GM19324 (cell line): Measurements from ENCODE around the gene CAD.
"Not testable (repeated sequence)": the region's sequence is repeated elsewhere in the genome, so short reads cannot be mapped to it uniquely, and the experiment has no call there.

ENCODE experiments used
- ATAC-seq: cut with Tn5 transposase; IDR thresholded peaks from one replicate; pipeline ENCODE4 v1.9.1; 2021; ENCODE audit warnings: mild to moderate bottlenecking, moderate library complexity; ENCODE audit not compliant: unreplicated experiment, low FRiP score

Gene CAD

DNA sequence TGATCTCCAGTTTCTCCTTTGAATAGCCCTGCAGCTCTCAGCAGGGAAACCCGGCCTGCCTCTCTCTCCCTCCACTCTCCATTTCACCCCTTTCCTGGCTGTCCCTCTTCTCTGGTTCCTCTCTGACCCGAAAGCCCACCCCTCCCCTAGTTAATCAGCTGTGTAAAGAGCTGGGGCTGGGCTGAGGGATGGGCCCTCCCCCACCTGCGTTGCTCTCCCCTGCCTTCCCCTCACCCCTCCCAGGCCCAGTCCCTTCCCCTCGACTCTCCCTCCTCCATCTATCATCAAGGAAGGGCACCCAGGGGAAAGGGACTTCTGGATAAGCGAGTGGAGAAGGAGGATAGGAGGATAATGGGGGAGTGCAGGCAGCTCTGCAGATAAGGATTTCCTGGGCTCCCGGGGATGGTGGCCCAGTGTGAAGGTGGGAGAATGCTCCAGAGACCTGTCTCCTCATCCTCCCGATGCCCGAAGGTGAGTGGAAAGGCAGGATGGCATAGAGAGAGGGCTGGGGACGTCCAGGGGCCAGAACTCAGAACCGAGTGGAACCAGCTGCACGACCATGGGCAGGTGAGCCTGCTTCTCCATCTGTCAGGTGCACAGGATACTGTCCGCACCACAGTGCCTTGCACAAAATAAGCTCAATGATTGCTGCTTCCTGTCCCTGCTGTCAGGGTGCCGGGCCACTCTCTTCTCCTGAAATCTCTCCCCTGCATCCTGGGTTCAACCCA lies 33.6 kb downstream of the CAD start:
- no peak for ATAC-seq

DNA sequence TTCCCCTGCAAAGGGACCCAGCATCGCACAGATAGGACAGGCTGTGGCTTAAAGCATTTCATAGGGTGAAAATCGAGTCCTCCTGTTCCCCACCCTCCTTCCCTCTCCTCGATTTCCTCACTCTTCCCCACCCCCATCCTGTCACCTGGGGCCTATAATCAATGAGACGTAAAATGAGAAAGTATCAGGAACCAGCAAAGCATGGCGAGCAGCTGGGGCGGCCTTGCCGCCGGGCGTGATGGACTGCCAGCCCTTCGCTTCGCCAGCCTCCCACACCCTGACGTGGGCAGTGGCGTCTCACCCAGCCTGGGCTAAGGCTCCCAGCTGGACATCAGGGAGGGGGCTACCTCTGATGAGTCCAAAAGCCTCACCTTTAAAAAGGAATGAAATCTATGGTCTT lies 34.6 kb downstream of the CAD start:
- ATAC-seq, result no peak

DNA sequence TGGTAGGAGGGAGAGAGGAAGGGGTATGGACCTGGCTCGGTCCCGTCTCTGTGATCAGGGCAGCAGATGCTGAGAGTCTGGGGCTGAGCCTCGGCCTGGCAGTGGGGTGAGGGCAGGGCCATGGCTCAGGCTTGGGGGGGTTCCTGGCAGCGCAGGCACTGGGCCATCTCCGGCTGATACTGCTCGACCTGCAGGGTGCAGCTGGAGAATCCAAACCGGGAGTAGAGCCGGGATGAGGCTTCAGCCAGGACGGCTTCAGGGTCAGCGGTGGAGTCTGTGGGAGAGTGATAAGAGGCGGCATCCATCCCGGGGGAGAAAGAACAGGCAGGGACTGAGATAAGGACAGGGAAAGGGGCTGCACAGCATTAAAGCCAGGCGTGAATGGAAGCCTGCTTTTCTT lies 38.0 kb downstream of the CAD start:
- no peak for ATAC-seq

GRCh38 chr2:27255660-27256059 lies 38.5 kb downstream of the CAD start:
- no peak for ATAC-seq

GRCh38 chr2:27256855-27257454 lies 39.8 kb downstream of the CAD start:
- no peak for ATAC-seq

GRCh38 chr2:27258051-27258450 lies 40.9 kb downstream of the CAD start:
- no peak for ATAC-seq

DNA sequence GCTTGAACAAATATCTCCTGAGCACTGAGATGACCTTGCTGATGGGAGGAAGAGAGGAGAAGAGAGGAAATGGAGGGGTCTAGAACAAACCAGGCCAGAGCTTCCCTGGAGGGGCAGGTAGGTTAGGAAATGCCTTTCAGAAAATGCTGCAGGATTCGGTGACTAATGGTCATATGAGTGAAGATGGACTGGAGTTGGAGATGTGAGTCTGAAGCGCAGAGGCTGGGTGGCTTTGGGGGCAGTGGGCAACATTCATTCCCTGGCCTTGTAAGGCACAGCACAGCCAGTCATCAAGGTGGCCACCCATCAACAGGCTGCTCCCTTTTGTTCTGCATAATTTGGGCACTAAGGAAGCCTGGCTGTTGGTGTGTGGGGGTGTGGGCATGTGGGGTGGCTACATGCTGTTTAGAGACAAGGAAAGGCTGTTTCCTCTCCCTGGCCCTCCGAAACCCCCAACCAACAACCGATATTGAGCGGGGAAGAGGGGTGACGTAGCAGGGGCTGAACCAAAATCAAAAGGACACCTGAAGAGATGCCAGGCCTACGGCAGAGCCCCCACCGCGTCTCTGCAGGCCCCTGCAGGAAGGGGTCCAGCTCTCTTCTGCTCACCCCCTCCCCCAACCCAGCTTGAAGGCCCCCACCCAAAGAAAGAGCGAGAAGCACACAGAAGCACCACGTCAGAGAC lies 44.2 kb downstream of the CAD start:
- no peak for ATAC-seq

GRCh38 chr2:27261926-27262298 lies 44.7 kb downstream of the CAD start:
- no peak for ATAC-seq

DNA sequence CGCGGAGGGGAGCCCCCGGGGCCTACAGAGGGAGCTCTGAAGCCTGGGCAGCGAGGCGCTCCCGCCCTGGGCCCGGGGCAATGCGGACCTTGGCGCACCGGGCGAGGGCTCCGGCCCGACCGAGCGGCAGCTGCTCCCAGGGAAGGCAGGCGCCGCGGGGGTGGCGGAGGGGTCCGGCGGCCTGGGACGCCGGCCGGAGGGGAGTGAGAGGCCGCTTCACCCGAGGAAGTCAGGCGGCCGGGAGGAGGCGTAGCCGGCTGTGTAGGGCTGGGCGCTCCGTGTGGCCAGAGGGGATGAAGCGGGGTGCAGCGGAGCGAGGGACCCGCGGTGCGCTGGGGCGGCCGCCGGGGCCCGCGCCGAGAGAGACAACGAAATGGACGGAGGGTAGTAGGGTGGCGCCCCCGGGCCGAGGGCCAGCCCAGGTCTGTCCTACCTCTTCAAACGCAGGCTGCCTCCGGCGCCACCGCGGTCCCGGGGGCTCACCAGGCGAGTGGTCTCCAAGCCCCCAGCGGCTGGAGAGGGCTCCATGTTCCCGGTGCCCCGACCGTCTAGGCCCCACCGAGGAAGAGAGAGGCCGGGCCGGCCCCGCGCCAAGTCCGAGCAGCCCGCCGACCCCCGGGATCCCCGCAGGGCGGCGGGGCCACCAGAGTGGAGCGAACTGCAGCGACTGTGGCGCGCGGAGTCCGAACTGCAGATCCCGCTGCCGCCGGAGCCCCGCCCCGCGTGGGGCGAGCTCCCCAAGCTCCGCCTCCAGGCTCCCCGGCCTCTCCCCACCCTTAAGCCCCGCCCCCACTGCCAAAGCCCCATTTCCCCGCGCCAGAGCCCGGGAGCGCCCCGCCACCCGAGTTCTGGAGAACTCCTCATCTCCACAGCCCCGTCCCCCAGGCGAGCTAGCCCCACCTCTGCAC lies 45.5 kb downstream of the CAD start, which contains the start of gene SLC30A3:
Gene SLC30A3, minus strand, starts transcription at position 669 of the 908 bp plus-strand sequence. Its CDS starts 141 bp downstream, at position 528.
- ATAC-seq, result no peak

GRCh38 chr2:27263287-27264252 lies 46.4 kb downstream of the CAD start:
- no peak for ATAC-seq

GRCh38 chr2:27264253-27264752 lies 47.1 kb downstream of the CAD start:
- no peak for ATAC-seq

DNA sequence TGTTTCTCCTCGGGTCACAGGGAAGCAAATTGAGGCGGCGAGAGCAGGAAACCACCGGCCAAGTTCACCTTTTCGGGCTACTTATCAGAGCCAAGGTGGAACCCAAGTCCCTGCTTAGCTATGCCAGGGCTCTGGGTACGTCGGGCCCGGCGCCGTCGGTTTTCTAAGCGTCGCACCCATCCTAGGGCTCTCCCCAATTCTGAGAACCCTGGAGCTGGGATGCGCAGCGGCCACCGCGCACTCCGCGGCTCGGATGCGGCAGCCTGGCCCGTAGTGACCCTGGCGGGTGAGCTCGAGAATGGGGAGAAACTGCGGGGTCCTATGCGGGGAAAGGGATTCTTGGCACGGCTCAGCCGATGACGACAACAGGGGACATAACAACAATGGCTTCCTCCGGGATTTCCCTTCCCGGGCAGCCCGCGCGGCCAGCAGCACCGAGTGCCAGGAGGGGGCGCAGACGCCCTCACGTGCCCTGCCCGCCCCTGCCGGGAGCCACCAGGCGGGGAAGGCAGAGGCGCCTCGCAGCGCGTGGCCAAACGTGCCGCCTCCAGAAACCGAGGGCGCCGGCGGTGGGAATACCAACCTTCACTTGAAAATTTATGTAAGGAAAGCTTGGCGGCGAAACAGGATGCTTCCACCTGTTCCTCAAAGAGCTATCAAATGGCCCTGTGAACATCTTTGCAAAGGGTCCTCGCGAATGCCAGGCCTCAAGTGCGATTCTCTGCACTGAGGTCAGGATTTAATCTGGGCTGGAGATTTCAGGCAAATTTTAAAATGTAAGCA lies 47.8 kb downstream of the CAD start:
- ATAC-seq, result no peak

GRCh38 chr2:27265536-27265870 lies 48.3 kb downstream of the CAD start:
- ATAC-seq, result no peak

DNA sequence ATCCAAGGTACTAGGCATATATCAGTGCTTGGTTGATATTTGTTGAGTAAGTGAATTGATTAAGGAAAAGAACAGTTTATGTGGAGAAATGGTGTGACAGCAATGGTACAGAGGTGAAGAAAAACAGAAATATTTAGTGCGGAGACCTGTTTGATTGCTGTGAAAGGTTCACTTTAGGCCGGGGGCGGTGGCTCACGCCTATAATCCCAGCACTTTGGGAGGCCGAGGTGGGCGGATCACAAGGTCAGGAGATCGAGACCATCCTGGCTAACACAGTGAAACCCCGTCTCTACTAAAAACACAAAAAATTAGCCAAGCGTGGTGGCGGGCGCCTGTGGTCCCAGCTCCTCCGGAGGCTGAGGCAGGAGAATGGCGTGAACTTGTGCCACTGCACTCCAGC lies 51.1 kb downstream of the CAD start:
- not testable (repeated sequence) for ATAC-seq

GRCh38 chr2:27270131-27270530 lies 53.0 kb downstream of the CAD start:
- no peak for ATAC-seq

GRCh38 chr2:27270670-27271069 lies 53.5 kb downstream of the CAD start:
- ATAC-seq, result no peak

GRCh38 chr2:27271631-27272340 lies 54.6 kb downstream of the CAD start:
- ATAC-seq, result no peak
